Mucosa of rectum (tissue), 2 donors: Measurements from ENCODE around the gene CEP85L.

ENCODE experiments used
- H3K27ac ChIP-seq, 2 donors: one replicate each; pipeline ENCODE4 v1.7.0; 2013; ENCODE audit warnings: inconsistent platforms in 2 of 2, low read depth in 2 of 2, low read length in 2 of 2
- H3K27me3 ChIP-seq, 2 donors: one replicate each; pipeline ENCODE4 v1.7.0; 2013; ENCODE audit warnings: low read length in 2 of 2; ENCODE audit not compliant: control insufficient read depth in 2 of 2, insufficient read depth in 2 of 2
- H3K36me3 ChIP-seq, 2 donors: one replicate each; pipeline ENCODE4 v1.7.0; 2013; ENCODE audit warnings: low read length in 2 of 2; ENCODE audit not compliant: control insufficient read depth in 2 of 2, insufficient read depth in 2 of 2
- H3K4me1 ChIP-seq, 2 donors: one replicate each; pipeline ENCODE4 v1.7.0; 2013; ENCODE audit warnings: low read length in 2 of 2, mild to moderate bottlenecking in 1 of 2; ENCODE audit not compliant: control insufficient read depth in 2 of 2, insufficient read depth in 2 of 2
- H3K4me3 ChIP-seq, 2 donors: one replicate each; pipeline ENCODE4 v1.7.0; 2013; ENCODE audit warnings: low read length in 2 of 2
- H3K9ac ChIP-seq, 2 donors: one replicate each; pipeline ENCODE4 v1.7.0; 2013; ENCODE audit warnings: low read length in 2 of 2, low read depth in 1 of 2, mild to moderate bottlenecking in 1 of 2
- H3K9me3 ChIP-seq, 2 donors: one replicate each; pipeline ENCODE4 v1.7.0; 2013; ENCODE audit warnings: low read length in 2 of 2; ENCODE audit not compliant: control insufficient read depth in 2 of 2
- donor health status: healthy.
- donor health status: Normal muscosa, but diverticular disease.

CEP85L gene

DNA sequence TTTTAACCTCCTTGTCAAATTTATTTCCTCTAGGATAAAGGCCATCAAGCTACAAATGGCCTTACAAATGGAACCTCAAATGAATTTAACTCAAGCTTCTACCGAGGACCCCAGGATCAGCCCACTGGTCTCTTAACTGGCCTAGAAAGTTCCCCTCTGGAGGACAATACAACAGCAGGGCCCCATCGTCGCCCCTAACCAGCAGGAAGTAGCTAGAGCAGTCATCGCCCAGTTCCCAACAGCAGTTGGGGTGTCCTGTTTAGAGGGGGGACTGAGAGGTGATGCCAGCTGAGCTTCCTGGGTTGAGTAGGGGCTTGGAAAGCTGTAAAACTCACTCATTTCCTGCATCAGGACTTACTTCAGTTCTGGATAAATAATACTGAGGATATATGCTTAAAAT, 25.6 kb downstream of the CEP85L start:
- no peak overlapping the region for H3K9ac ChIP-seq
- H3K27me3 ChIP-seq: no peaks in the 10 kb centered on the region
- no peaks in the 10 kb centered on the region for H3K4me1 ChIP-seq
- H3K4me3 ChIP-seq: no peak overlapping the region
- H3K36me3 ChIP-seq: no peaks in the 10 kb centered on the region
- no peak overlapping the region for H3K27ac ChIP-seq
- peaks cover 0 to 3% of the 10 kb centered on the region in 2 donors for H3K9me3 ChIP-seq

GRCh38 chr6:118621799-118622470, 29.5 kb downstream of the CEP85L start:
- H3K27ac ChIP-seq: no peak overlapping the region
- peaks cover 0 to 2% of the 10 kb centered on the region in 2 donors for H3K4me1 ChIP-seq
- no peak overlapping the region for H3K4me3 ChIP-seq
- no peaks in the 10 kb centered on the region for H3K36me3 ChIP-seq
- H3K27me3 ChIP-seq: no peaks in the 10 kb centered on the region
- H3K9ac ChIP-seq: no peak overlapping the region
- peaks cover 0 to 3% of the 10 kb centered on the region in 2 donors for H3K9me3 ChIP-seq

- no peaks in the 10 kb centered on the region for H3K36me3 ChIP-seq
- H3K9ac ChIP-seq: no peak overlapping the region
- H3K9me3 ChIP-seq: no peaks in the 10 kb centered on the region
- no peak overlapping the region for H3K4me3 ChIP-seq
- H3K27ac ChIP-seq: no peak overlapping the region
- H3K4me1 ChIP-seq: peaks cover 0 to 2% of the 10 kb centered on the region in 2 donors
- H3K27me3 ChIP-seq: no peaks in the 10 kb centered on the region
Measured at GRCh38 chr6:118620202-118620601, 31.2 kb downstream of the CEP85L start.

- no peaks in the 10 kb centered on the region for H3K9me3 ChIP-seq
- H3K27ac ChIP-seq: no peak overlapping the region
- H3K4me1 ChIP-seq: peaks cover 0 to 2% of the 10 kb centered on the region in 2 donors
- no peaks in the 10 kb centered on the region for H3K36me3 ChIP-seq
- no peaks in the 10 kb centered on the region for H3K27me3 ChIP-seq
- H3K4me3 ChIP-seq: no peak overlapping the region
- H3K9ac ChIP-seq: no peak overlapping the region
Measured at GRCh38 chr6:118618676-118619377, 32.6 kb downstream of the CEP85L start.

GRCh38 chr6:118617417-118617816, 34.0 kb downstream of the CEP85L start:
- Histone ChIP-seq H3K9ac (no peak overlapping the region), H3K27me3 (no peaks in the 10 kb centered on the region), H3K36me3 (no peaks in the 10 kb centered on the region), H3K4me1 (peaks cover 0 to 2% of the 10 kb centered on the region in 2 donors), H3K27ac (no peak overlapping the region), H3K9me3 (no peaks in the 10 kb centered on the region), H3K4me3 (no peak overlapping the region)

- no peaks in the 10 kb centered on the region for H3K9me3 ChIP-seq
- H3K4me3 ChIP-seq: no peak overlapping the region
- H3K27me3 ChIP-seq: no peaks in the 10 kb centered on the region
- H3K36me3 ChIP-seq: no peaks in the 10 kb centered on the region
- no peak overlapping the region for H3K9ac ChIP-seq
- H3K27ac ChIP-seq: no peak overlapping the region
- no peaks in the 10 kb centered on the region for H3K4me1 ChIP-seq
Measured at GRCh38 chr6:118611334-118611733, 40.1 kb downstream of the CEP85L start.

DNA sequence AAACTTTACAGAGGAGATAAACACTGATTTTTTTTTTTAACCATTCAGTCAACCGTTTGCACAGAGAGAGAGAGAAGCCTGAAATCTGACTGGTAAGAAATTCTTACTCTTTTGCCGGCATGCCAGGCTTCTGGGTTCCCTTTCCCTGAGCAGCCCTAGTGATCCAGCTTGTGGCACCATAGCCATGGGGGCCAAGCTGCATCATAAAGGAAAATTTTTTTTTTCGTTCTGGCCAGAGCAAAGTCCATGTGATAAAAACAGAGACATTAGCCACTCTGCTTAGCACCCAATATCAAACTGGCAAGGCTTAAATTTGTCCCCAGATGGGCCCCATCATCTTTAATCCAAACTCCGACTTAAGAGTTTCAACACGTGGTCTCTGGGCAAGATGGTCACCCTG, 44.5 kb downstream of the CEP85L start:
- Histone ChIP-seq H3K27me3 (no peaks in the 10 kb centered on the region), H3K4me1 (no peaks in the 10 kb centered on the region), H3K9me3 (no peaks in the 10 kb centered on the region), H3K27ac (no peak overlapping the region), H3K36me3 (no peaks in the 10 kb centered on the region), H3K4me3 (no peak overlapping the region), H3K9ac (no peak overlapping the region)

DNA sequence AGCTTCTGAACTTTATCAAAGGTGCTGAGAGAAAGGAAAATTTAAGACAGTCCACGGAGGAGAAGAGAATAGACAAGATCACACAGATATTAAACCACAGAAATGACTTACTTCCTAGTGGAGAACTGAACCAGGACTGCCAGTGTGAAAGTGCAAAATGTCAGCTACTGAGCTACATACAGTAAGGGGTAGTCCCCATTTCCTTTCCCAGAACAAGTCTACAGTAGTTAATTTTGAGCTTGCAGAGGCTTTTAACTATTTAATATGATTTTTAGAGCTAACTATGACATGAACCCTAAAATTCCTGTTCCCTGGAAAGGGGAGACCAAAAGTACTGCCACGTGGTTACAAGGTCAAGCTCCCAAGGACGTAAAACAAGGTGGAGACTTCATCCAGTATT, 45.1 kb downstream of the CEP85L start:
- no peaks in the 10 kb centered on the region for H3K36me3 ChIP-seq
- no peaks in the 10 kb centered on the region for H3K4me1 ChIP-seq
- H3K27ac ChIP-seq: no peak overlapping the region
- H3K27me3 ChIP-seq: no peaks in the 10 kb centered on the region
- no peaks in the 10 kb centered on the region for H3K9me3 ChIP-seq
- no peak overlapping the region for H3K9ac ChIP-seq
- no peak overlapping the region for H3K4me3 ChIP-seq

DNA sequence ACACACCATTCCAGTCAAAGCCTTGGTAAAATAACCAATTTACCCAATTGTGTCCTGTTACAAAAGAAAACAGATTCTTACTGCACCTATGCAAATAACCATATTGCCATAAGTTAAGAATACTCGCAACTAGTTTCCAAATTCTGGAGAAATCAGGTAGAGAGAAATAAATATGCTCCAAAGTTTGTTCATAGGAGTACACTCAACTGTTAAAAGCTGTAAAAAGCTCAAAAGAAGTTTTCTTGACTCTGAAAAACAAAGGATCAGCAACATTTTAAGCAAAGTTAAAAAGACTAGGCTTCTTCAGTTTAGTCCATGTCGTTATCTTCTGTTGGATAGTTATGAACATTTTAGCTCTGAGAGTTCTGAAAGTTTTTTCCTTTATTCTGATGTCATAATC, 48.0 kb downstream of the CEP85L start:
- Histone ChIP-seq H3K4me1 (no peaks in the 10 kb centered on the region), H3K9ac (no peak overlapping the region), H3K9me3 (no peaks in the 10 kb centered on the region), H3K36me3 (no peaks in the 10 kb centered on the region), H3K27ac (no peak overlapping the region), H3K4me3 (no peak overlapping the region), H3K27me3 (no peaks in the 10 kb centered on the region)

GRCh38 chr6:118602300-118602699, 49.1 kb downstream of the CEP85L start:
- no peaks in the 10 kb centered on the region for H3K9me3 ChIP-seq
- H3K36me3 ChIP-seq: no peaks in the 10 kb centered on the region
- H3K9ac ChIP-seq: no peak overlapping the region
- no peaks in the 10 kb centered on the region for H3K4me1 ChIP-seq
- no peak overlapping the region for H3K4me3 ChIP-seq
- H3K27ac ChIP-seq: no peak overlapping the region
- no peaks in the 10 kb centered on the region for H3K27me3 ChIP-seq
